Measurements from ENCODE around the gene ZNF276.

GRCh38 chr16:89727406-89728120 is 6.2 kb downstream of the ZNF276 start:
- no peak for TF ChIP-seq CTCF (IDR thresholded peaks at IDR 0.05)
- no peak for TF ChIP-seq POLR2AphosphoS5 (IDR thresholded peaks at IDR 0.05; ENCODE audit: low read depth, low read length)
- TF ChIP-seq REST (IDR thresholded peaks at IDR 0.05; ENCODE audit: insufficient read depth in 1 of 2, low read depth in 2 of 2, low read length in 1 of 2) = no peak
- no peak for TF ChIP-seq SIN3A (IDR thresholded peaks at IDR 0.05; ENCODE audit: borderline replicate concordance, insufficient read depth, low read depth, low read length)

Measured in Panc1 (cell line).